Fibroblast of skin of left quadriceps (primary cell): ENCODE results near the gene MECP2.
A peak's percentile ranks its signal among the peaks of the same experiment; 100 is the strongest.

Experiments used
- DNase-seq, 2 experiments: peaks; one replicate each; pipeline ENCODE4 v3.0.0-alpha.2; 2013; ENCODE audit warnings: low read depth in 2 of 2

Gene MECP2

GRCh38 chrX:154061801-154062200 is 35.7 kb downstream of the MECP2 start:
- DNase-seq: no peak

GRCh38 chrX:154059729-154060245 is 37.7 kb downstream of the MECP2 start:
- no peak for DNase-seq

- DNase-seq: no peak
These were observed 38.3 kb downstream of the MECP2 start for GRCh38 chrX:154059231-154059630.

GRCh38 chrX:154058214-154058997 is 39.1 kb downstream of the MECP2 start:
- DNase-seq: no peak

GRCh38 chrX:154057791-154058190 is 39.7 kb downstream of the MECP2 start:
- DNase-seq: no peak

- no peak for DNase-seq
These were observed 40.7 kb downstream of the MECP2 start for GRCh38 chrX:154056770-154057241.

- DNase-seq: peak in 1 of 2 experiments; percentile 20
These were observed 46.2 kb downstream of the MECP2 start for GRCh38 chrX:154051201-154051810.

GRCh38 chrX:154050113-154050495 is 47.4 kb downstream of the MECP2 start:
- no peak for DNase-seq

- no peak for DNase-seq
These were observed 48.1 kb downstream of the MECP2 start for GRCh38 chrX:154049209-154050112.

- DNase-seq: no peak
These were observed 49.1 kb downstream of the MECP2 start for GRCh38 chrX:154048398-154048797.

GRCh38 chrX:154046940-154047610 is 50.4 kb downstream of the MECP2 start:
- no peak for DNase-seq

- DNase-seq: peak; percentile 45 to 49
These were observed 51.3 kb downstream of the MECP2 start for GRCh38 chrX:154046031-154046781.

- no peak for DNase-seq
These were observed 53.4 kb downstream of the MECP2 start for GRCh38 chrX:154044091-154044490.

GRCh38 chrX:154043003-154043763 is 54.3 kb downstream of the MECP2 start:
- peak in 1 of 2 experiments; percentile 18 for DNase-seq

GRCh38 chrX:154040863-154041262 is 56.7 kb downstream of the MECP2 start:
- no peak for DNase-seq

GRCh38 chrX:154040307-154040756 is 57.2 kb downstream of the MECP2 start:
- peak; percentile 50 to 53 for DNase-seq

- no peak for DNase-seq
These were observed 57.9 kb downstream of the MECP2 start for GRCh38 chrX:154039577-154039976.

- DNase-seq: no peak
These were observed 58.9 kb downstream of the MECP2 start for GRCh38 chrX:154038656-154039055.

GRCh38 chrX:154037754-154038153 is 59.8 kb downstream of the MECP2 start:
- DNase-seq: no peak

GRCh38 chrX:154036513-154036912 is 61.0 kb downstream of the MECP2 start:
- DNase-seq: no peak
